ENCODE measurements around the gene RNF123. TPM values are rescaled to one million over a fixed set of nuclear protein-coding genes. Genes with fewer than 3 reads are reported as not detected.
"Not testable (repeated sequence)": the region's sequence is repeated elsewhere in the genome, so short reads cannot be mapped to it uniquely, and the experiment has no call there.

RNF123 gene
- total RNA-seq, 1 experiment from 2014 or later: 55.0 TPM

- DNase-seq (ENCODE audit: low spot score): no peak
Observed at GRCh38 chr3:49681232-49681522, 8.2 kb upstream of the RNF123 start.

GRCh38 chr3:49681543-49681942, 7.8 kb upstream of the RNF123 start:
- no peak for DNase-seq (ENCODE audit: low spot score)

- no peak for DNase-seq (ENCODE audit: low spot score)
Observed at GRCh38 chr3:49683162-49683561, 6.2 kb upstream of the RNF123 start.

- not testable (repeated sequence) for DNase-seq (ENCODE audit: low spot score)
Observed at GRCh38 chr3:49684453-49684852, 4.9 kb upstream of the RNF123 start.

GRCh38 chr3:49685103-49685502, 4.3 kb upstream of the RNF123 start:
- DNase-seq (ENCODE audit: low spot score): not testable (repeated sequence)

GRCh38 chr3:49685846-49686245, 3.5 kb upstream of the RNF123 start:
- not testable (repeated sequence) for DNase-seq (ENCODE audit: low spot score)

- DNase-seq (ENCODE audit: low spot score): not testable (repeated sequence)
Observed at GRCh38 chr3:49686346-49686745, 3.0 kb upstream of the RNF123 start.

GRCh38 chr3:49686769-49687423, 2.5 kb upstream of the RNF123 start:
- not testable (repeated sequence) for DNase-seq (ENCODE audit: low spot score)

- not testable (repeated sequence) for DNase-seq (ENCODE audit: low spot score)
Observed at GRCh38 chr3:49687424-49687795, 1.9 kb upstream of the RNF123 start.

- not testable (repeated sequence) for DNase-seq (ENCODE audit: low spot score)
Observed at GRCh38 chr3:49688338-49689045, 865 bp upstream of the RNF123 start.

GRCh38 chr3:49689908-49690624, 709 bp downstream of the RNF123 start:
- DNase-seq (ENCODE audit: low spot score): not testable (repeated sequence)

- DNase-seq (ENCODE audit: low spot score): not testable (repeated sequence)
Observed at GRCh38 chr3:49690856-49691255, 1.5 kb downstream of the RNF123 start.

GRCh38 chr3:49691481-49691880, 2.1 kb downstream of the RNF123 start:
- not testable (repeated sequence) for DNase-seq (ENCODE audit: low spot score)

GRCh38 chr3:49694409-49695070, 5.2 kb downstream of the RNF123 start:
- not testable (repeated sequence) for DNase-seq (ENCODE audit: low spot score)

GRCh38 chr3:49695350-49696015, 6.1 kb downstream of the RNF123 start:
- not testable (repeated sequence) for DNase-seq (ENCODE audit: low spot score)

- peak; percentile 22 for DNase-seq (ENCODE audit: low spot score)
Observed at GRCh38 chr3:49699281-49699979, 10.1 kb downstream of the RNF123 start.

- no peak for DNase-seq (ENCODE audit: low spot score)
Observed at GRCh38 chr3:49700014-49700413, 10.7 kb downstream of the RNF123 start.

- no peak for DNase-seq (ENCODE audit: low spot score)
Observed at GRCh38 chr3:49700453-49701128, 11.2 kb downstream of the RNF123 start.

- no peak for DNase-seq (ENCODE audit: low spot score)
Observed at GRCh38 chr3:49701388-49702077, 12.2 kb downstream of the RNF123 start.

- no peak for DNase-seq (ENCODE audit: low spot score)
Observed at GRCh38 chr3:49702672-49703071, 13.3 kb downstream of the RNF123 start.

Measured in A172 (cell line).